ENCODE measurements around the gene AFAP1L2. TPM values are rescaled to one million over a fixed set of nuclear protein-coding genes. Genes with fewer than 3 reads are reported as not detected.

The AFAP1L2 gene
- total and polyA plus RNA-seq, 2 donors (not counting 1 experiment from before 2014, with no cell fraction given), result 4.7 to 4.9 TPM

GRCh38 chr10:114327537-114328440 lies 76.5 kb downstream of the AFAP1L2 start:
- Histone ChIP-seq H3K79me2 (ENCODE audit: control insufficient read depth, insufficient read depth, low read length) (no peaks in the 10 kb centered on the region), H3K27ac (ENCODE audit: low read length in 2 of 2) (no peak overlapping the region), H3K27me3 (replicated peaks in 1 of 4; ENCODE audit: control extremely low read depth in 1 of 4, control insufficient read depth in 3 of 4, insufficient read depth in 4 of 4, low read length in 3 of 4) (no peaks in the 10 kb centered on the region), H3K36me3 (replicated peaks in 1 of 2; ENCODE audit: control extremely low read depth in 1 of 2, control insufficient read depth in 1 of 2, extremely low read depth in 1 of 2, insufficient read depth in 2 of 2, low read length in 1 of 2) (no peaks in the 10 kb centered on the region), H3K4me2 (replicated peaks; ENCODE audit: low read depth, low read length, poor library complexity, severe bottlenecking) (no peak overlapping the region), H2AFZ (ENCODE audit: insufficient read depth, low read depth, low read length, poor library complexity, severe bottlenecking) (no peak overlapping the region), H3K9me3 (ENCODE audit: control extremely low read depth in 1 of 3, control insufficient read depth in 2 of 3, insufficient read depth in 1 of 3, low read length in 2 of 3) (no peaks in the 10 kb centered on the region), H4K20me1 (ENCODE audit: control insufficient read depth, insufficient read depth, low read length, poor library complexity, severe bottlenecking) (no peaks in the 10 kb centered on the region), H3K4me3 (ENCODE audit: control extremely low read depth in 1 of 5, extremely low read depth in 1 of 5, insufficient read depth in 1 of 5, low read depth in 2 of 5, low read length in 4 of 5) (no peak overlapping the region), H3K9ac (ENCODE audit: low read length) (no peak overlapping the region), H3K4me1 (ENCODE audit: control insufficient read depth in 2 of 2, insufficient read depth in 2 of 2, low read length in 2 of 2) (no peaks in the 10 kb centered on the region)
- no peak for TF ChIP-seq EZH2 (IDR thresholded peaks at IDR 0.05; ENCODE audit: borderline replicate concordance, insufficient read depth, low read depth, low read length, poor library complexity, severe bottlenecking)
- no peak for TF ChIP-seq CTCF (IDR thresholded peaks at IDR 0.05)
- Mint-ChIP-seq H3K27me3 (peaks cover 2% of the 10 kb centered on the region), H3K27ac (no peak overlapping the region), H3K4me3 (no peak overlapping the region), H3K4me1 (no peaks in the 10 kb centered on the region), H3K9me3 (ENCODE audit: insufficient read depth) (no peaks in the 10 kb centered on the region)
- intact Hi-C loops (cut with micrococcal nuclease), result no loop called here
- WGBS (ENCODE audit: insufficient coverage), result 88% methylated on average over 13 of the region's 15 CpGs
- ATAC-seq (ENCODE audit: low read depth), result no peak
- ChIA-PET CTCF (interaction anchor here (3.6 kb wide), 1 partner anchor 24 kb away, joined by 14 read pairs; no protein-coding TSS in a partner anchor), POLR2A (no interaction called here)
- DNase-seq, result no peak

- Histone ChIP-seq H3K36me3 (replicated peaks in 1 of 2; ENCODE audit: control extremely low read depth in 1 of 2, control insufficient read depth in 1 of 2, extremely low read depth in 1 of 2, insufficient read depth in 2 of 2, low read length in 1 of 2) (no peaks in the 10 kb centered on the region), H3K27ac (ENCODE audit: low read length in 2 of 2) (no peak overlapping the region), H3K9ac (ENCODE audit: low read length) (no peak overlapping the region), H2AFZ (ENCODE audit: insufficient read depth, low read depth, low read length, poor library complexity, severe bottlenecking) (no peak overlapping the region), H4K20me1 (ENCODE audit: control insufficient read depth, insufficient read depth, low read length, poor library complexity, severe bottlenecking) (no peaks in the 10 kb centered on the region), H3K4me1 (ENCODE audit: control insufficient read depth in 2 of 2, insufficient read depth in 2 of 2, low read length in 2 of 2) (no peaks in the 10 kb centered on the region), H3K79me2 (ENCODE audit: control insufficient read depth, insufficient read depth, low read length) (no peaks in the 10 kb centered on the region), H3K27me3 (replicated peaks in 1 of 4; ENCODE audit: control extremely low read depth in 1 of 4, control insufficient read depth in 3 of 4, insufficient read depth in 4 of 4, low read length in 3 of 4) (no peaks in the 10 kb centered on the region), H3K4me2 (replicated peaks; ENCODE audit: low read depth, low read length, poor library complexity, severe bottlenecking) (no peak overlapping the region), H3K4me3 (ENCODE audit: control extremely low read depth in 1 of 5, extremely low read depth in 1 of 5, insufficient read depth in 1 of 5, low read depth in 2 of 5, low read length in 4 of 5) (no peak overlapping the region), H3K9me3 (ENCODE audit: control extremely low read depth in 1 of 3, control insufficient read depth in 2 of 3, insufficient read depth in 1 of 3, low read length in 2 of 3) (no peaks in the 10 kb centered on the region)
- H3K4me1 Mint-ChIP-seq, result no peaks in the 10 kb centered on the region
- DNase-seq (no peak), ATAC-seq (ENCODE audit: low read depth) (no peak)
- H3K9me3 Mint-ChIP-seq (ENCODE audit: insufficient read depth), result no peaks in the 10 kb centered on the region
- no peaks in the 10 kb centered on the region for H3K27me3 Mint-ChIP-seq
- TF ChIP-seq EZH2 (IDR thresholded peaks at IDR 0.05; ENCODE audit: borderline replicate concordance, insufficient read depth, low read depth, low read length, poor library complexity, severe bottlenecking) (no peak), CTCF (IDR thresholded peaks at IDR 0.05) (no peak)
- intact Hi-C loops (cut with micrococcal nuclease), result no loop called here
- no CpG with 5 or more reads among the region's 2 CpGs for WGBS (ENCODE audit: insufficient coverage)
- no peak overlapping the region for H3K27ac Mint-ChIP-seq
- H3K4me3 Mint-ChIP-seq, result no peak overlapping the region
- ChIA-PET CTCF (interaction anchor here (3.6 kb wide), 1 partner anchor 23 kb away, joined by 14 read pairs; no protein-coding TSS in a partner anchor), POLR2A (no interaction called here)
Measured at GRCh38 chr10:114326795-114327194, 77.5 kb downstream of the AFAP1L2 start.
